Fibroblast of skin of left biceps (primary cell): ENCODE measurements around the gene SPOCK1.
"Not testable (repeated sequence)": the region's sequence is repeated elsewhere in the genome, so short reads cannot be mapped to it uniquely, and the experiment has no call there.

Experiments used
- DNase-seq, 2 experiments: peaks; one replicate each; pipeline ENCODE4 v3.0.0-alpha.2; 2013; ENCODE audit warnings: low read depth in 2 of 2

Gene SPOCK1

DNA sequence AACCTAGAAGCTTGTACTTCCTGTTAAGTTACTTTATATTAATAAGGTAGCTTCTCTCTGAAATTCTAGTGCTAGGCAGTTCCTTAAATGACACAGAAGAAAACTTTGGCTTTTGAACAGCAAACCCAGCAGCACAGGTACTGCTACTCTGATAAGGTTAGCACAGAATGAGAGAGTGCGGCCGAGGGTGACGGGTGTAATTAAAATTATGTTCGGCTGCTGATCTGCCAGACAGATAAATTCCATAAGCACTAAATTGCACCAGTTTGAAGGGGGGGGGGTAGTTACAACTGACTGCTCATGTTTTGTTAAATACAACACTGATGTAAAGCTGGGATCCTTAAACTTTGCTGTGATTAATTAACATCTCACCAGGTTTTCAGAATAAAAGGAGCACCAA, 475.1 kb downstream of the SPOCK1 start:
- no peak for DNase-seq

DNA sequence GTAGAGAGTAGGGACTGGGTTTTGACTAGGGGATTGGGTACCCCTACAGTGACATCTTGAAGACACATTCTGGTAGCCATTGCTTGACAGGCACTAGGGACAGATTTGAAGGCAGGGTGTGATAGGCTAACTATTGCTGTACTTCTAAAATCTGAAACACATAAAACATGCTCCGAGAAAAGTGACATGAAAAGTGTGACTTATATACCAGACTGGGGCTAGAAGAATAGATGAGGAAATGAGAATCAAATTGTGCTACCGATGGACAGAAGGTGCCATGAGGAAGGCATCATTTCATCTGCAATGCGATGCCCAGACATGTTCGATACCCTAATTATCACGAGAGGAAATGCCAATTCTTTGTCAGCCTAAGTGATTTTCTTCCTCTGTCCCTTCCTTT, 475.8 kb downstream of the SPOCK1 start:
- no peak for DNase-seq

DNA sequence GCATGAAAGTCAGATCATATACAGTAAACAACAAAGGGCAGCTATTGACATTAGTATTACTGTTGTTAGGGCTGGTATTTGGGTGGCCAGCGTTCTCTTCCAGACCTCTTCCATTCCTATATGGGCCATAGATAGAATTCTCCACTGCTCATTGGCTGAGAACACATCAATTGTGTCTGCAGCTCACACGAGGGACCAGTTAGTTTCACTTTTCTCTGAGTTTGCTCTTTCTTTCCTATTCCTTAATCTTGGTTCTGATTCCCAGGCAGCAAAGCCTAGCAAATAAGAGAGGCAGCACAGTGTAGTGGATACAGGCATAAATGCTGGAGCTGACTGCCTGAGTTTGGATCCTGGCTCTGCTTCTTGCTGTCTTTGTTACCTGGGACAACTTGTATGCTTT, 476.4 kb downstream of the SPOCK1 start:
- DNase-seq = no peak

DNA sequence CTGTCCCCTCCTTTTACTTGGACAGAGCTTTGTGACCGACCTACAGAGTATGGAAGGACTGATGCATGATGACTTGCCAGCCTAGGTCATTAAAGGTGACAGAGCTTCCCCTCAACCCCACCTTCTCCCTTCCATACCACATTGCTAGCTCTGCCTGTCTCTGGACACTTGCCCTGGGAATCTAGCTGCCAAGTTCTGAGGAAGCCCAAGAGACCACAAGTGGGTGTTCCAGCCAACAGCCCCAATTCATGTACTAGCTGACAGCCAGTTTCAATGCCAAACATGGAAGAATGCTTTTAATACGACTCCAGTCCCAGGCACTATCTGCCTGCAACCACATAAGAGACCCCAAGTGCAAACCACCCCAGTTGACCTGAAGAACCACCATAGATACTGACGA, 477.1 kb downstream of the SPOCK1 start:
- no peak for DNase-seq

DNA sequence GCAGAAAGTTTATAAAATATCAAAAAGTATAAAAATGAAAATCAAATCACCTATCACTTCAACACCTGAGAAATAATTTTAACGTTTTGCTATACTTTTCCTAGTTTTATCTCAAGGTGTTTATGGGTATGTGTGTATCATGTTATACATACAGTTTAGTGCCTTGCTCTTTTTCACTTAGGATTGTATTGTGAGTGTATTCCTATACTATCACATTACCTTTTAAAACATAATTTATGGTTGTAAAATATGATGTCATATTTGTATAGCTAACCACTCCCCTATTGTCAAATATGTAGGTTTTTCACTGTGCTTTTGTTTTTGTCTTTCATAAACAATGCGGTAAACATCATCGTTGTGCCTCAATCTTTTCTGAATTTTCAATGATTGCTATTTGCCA, 479.9 kb downstream of the SPOCK1 start:
- no peak for DNase-seq

DNA sequence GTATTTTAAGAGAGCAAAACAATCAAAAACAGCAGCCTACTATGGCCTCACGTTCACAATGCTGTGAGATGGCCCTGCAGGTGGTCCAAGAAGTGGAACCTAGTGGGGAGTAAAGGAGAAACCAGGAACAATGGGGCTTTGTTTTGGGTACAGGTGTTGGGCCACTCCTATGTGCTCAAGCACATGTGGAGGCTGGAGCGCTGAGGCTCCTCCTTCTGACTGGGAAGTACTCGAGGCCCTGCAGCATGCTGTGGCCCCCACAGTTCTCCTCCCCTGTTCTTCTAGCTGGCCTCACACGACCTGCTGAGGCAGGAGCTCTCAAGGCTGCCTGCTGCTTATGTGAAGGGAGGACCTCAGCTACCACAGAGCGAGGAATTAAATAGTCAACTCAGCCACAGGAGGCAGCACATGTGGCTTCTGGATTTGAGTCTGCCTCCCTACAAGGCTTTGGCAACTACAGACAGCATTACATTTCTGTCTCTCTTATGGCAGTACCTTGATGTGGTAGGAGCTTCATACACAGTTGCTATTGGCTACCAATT, 482.3 kb downstream of the SPOCK1 start:
- no peak for DNase-seq

DNA sequence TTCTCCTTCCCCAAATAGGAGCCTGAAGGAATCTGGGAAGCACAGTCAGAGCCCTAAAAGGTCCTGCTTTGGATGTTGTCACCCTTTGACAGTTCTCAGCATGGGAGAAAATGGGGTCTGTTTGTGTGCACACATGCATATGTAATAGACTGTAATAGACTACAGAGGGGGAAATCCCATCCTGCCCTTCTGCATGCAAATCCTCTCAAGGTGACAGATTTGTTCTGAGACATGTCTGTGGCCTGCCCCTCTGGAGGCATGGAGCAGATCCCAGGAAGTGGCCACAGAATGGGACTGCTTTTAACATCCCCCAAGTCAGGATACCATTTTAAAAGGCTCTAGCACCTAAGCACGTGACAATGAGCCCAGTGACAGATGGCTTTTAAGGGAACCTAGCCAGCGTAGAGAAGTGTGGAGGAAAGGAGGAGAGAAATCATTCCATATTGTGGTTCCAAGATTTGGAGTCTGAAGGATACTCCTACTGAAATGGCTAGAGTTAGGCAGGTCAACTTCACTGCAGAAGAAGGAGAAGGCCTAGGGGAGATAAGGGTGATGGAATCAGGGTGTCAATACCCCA, 483.5 kb downstream of the SPOCK1 start:
- no peak for DNase-seq

DNA sequence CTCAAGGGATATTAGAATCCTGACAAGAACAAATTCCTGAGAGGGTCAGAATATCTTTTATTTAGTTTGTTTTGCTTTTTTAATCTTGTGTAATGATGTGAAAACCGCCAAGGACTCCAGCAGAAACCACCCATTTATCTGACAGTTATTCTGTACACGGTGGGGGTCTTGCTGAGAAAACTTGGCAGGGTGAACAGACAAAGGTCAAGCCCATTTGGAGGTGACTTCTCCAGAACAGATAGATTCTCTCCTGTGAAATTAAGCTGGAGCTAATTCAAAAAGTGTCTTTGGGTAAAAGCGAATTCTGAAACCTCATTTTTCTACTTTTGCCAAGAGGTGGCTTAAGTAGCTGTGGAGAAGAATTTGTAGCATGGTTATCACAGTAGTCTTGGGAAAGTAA, 484.4 kb downstream of the SPOCK1 start:
- no peak for DNase-seq

DNA sequence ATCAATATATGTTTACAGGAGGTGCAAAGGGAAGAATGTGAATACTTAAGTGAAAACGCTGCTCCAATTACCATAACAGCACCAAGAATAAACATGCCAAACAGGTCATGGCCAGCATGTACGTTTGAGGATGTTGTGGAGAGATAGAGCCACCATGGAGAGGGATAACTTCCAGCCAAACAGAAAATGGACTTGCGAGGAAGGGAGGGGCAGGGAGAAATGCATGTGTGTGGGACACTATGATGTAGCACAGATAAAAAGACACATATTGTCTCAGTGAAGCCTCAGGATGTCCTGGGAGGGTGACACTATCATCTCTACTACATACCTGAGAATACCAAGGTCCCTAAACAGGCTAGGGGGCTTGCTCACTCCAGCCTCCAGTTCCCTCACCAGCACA, 488.9 kb downstream of the SPOCK1 start:
- DNase-seq = no peak

DNA sequence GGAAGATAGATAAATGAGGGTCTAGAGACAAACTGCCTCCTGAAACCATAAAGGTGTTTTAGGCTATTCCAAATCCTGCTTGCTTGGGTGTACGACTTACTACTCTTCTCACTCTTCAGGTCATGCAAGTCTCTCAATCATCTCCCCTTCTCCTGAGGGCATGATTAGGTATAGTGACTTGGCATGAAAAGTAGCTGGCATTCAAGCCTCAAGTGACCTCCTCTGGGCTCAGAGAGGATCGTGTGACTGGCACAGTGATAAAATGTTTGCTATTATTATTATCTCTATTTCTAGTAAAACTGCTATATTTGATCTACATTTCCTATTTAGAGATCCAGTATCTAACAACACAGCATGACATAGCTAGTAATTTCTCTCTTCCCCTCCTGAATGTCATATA, 494.8 kb downstream of the SPOCK1 start:
- DNase-seq = no peak

DNA sequence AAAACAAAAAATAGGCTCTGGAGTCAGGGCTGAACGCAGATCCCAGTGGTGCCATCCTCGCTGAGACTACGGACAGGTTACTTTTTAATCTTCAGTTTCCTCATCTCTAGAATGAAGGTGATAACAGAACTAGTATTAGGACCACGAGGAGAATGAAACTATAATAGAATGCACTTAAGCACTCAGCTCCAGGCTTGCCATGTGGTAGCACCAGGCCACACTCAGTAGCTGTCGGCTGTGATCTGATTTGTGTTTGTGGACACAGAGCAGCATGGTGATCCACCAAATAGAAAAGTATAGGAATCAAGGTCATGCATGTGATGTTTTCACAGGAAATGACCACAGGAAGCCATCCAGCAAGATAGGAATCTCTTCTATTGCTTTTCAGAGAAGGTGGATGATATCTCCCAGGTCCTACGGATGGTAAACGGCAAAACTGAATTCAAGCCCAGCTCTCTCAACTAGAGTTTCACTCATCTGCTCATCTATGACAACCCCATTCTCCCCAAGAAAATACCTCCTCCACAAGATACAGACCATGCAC, 498.0 kb downstream of the SPOCK1 start:
- DNase-seq = no peak

DNA sequence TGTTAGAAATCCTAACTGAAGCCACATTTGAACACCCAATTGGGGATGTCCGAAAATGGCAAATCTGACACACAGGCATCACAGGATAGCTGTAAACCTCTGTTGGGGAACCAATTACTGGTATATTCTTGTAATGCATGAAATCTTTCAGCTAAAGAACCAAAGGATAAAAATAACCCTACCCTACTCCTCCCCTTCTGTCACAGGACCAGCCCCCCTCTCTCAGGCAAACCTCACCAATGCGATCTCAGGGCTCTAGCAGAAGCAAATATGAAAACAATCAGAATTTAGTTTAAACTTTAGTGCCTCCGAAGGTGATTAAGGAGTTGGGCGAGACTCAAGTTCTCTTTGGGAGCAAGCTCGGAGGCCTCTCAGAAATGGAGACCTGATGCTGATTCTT, 499.3 kb downstream of the SPOCK1 start:
- DNase-seq = no peak

DNA sequence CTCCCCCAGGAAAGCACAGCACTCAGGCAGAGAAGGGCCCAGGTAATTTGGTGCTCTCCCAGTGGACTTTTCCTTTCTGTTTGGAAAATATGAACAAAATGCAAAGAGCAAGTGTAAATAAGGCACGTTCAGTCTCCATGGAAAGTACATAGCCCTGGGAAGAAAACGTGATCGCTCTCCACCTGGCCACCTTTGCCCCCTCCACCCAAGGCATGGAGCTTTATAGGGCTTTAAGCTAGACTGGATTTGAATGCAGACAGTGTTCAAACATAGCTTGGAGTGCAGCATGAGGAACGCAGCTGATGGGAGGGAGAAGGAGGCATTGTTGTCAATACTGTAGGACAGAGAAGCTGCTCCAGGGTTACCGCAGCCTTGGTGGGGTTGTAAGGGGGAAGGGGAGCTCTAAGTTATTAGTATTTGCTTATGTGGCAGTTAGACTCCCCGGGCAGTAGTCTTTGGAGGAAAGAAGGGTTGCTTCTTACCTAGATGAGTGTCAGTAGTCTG, 500.2 kb downstream of the SPOCK1 start:
- no peak for DNase-seq

DNA sequence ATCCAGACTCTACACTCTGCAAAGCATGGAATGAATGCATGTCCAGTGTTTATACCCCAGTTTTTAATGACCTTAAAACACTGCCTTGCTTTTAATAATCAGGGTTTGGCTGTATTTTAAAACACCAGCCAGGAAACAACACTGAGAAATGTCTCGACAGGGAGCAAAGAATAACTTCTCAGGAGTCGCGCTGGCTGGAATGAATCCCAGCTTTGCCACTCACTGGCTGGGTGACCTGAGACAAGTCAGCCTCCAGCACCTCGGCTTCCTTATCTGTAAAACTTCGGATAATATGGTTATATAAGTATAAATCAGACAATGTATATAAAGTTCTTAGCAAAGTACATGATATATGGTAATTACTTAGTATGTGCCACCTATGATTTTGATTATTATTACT, 505.0 kb downstream of the SPOCK1 start:
- DNase-seq = no peak

DNA sequence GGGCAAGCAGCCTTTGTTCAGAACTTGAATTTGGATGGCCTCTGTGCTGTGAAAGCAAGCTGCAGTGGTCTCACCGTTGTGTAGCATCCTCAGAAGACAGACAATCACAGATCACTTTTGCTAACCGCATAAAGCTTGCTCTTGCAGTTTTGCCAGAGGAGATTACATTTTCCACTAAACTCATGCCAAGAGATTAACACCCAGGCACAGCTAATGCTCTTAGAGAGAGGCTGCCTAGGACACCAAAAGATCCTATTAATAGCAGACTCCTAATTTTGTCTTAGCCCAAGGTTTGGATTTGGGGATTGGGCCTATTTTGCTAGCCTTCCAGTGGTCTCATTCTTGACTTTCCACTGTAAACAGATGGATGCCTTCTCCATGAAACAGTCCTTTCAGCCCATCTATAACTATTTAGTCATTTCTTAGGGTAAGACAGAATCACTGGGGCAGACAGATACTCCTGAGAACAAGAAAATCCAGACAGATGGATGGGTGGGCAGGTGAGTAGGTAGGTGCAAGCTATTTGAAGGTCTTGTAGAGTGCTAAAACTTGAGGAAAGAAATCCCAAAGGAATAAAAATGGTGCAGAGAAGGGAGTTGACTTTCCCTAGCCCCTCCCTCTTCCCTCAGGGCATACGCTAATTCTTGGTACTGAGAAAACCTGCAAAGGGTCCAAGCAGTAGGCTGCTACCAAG, 506.2 kb downstream of the SPOCK1 start:
- no peak for DNase-seq

DNA sequence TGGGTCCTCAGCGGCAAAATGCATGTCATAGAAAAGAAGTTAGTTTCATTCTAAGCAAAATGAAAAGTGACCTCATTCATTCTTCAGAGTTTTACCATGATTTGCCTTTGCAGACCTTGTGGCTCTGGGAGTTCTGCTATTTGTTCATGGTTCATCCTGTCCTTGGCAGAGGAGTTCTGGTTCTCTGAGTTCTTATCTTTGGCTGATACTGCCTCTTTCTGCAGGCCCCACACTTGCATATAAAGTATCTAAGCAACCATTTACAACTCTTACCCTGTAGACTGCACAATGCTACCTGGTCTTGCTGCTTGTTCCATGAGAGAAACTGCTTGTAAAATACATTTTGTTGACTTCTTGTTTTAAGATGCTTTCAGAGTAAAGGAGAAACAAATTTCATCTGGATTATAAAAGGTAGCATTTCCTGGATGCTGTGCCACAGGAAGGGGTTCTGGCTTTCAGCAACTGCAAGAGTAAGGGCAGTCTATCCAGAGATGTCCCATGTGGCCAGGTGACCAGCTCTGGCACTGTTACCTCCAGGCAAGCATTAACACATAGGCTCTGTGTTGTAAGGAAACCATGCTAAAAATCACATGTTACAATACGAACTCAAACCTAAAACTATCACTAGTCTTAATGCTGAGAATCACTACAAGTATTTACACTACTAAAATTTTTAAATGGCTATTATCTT, 513.2 kb downstream of the SPOCK1 start:
- no peak for DNase-seq

DNA sequence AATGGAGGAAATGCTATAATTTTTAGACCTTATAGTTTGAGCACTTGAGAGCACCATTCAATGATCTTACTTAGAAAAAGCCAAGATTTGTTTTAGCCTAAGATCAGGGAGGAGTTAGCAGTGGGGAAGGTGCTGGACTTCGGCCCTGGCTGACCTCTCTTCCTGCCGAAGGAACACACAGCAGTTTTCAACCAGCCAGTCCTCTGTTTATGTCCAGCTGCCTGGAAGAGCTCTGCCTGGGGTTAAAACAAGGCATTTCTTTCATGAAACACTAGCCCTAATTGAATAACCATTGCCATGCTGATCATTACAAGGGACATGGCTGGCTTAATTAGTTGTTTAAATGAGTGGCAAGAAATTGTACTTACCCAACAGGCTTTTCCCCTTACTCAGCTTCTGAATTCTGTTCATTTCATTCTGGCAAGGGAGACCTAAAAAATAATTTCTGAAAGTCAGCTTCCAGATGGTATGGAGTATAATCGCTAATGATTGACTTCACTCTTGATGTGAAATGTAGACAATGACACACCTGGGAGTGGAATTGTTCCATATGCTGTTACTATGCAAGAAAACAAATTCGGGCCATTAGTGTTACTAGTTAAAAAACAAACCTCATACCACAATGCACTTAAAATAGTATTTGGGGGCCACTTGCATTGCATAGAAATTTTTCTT, 514.2 kb downstream of the SPOCK1 start:
- no peak for DNase-seq

DNA sequence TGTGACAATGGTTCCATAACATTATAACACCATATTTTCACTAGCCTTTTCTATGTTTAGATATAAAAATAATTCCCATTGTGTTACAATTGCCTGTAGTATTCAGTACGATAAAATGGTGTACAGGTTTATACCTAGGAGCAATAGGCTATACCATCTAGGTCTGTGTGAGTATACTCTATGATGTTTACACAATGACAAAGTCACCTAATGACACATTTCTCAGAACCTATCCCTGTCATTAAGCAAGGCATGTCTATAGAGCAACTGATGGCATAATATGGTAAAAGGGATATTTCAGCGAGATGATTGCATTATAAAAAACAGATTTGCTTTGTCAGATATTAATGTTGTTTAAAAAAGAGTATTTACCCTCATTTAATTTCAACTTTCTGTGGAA, 517.2 kb downstream of the SPOCK1 start:
- DNase-seq = no peak

DNA sequence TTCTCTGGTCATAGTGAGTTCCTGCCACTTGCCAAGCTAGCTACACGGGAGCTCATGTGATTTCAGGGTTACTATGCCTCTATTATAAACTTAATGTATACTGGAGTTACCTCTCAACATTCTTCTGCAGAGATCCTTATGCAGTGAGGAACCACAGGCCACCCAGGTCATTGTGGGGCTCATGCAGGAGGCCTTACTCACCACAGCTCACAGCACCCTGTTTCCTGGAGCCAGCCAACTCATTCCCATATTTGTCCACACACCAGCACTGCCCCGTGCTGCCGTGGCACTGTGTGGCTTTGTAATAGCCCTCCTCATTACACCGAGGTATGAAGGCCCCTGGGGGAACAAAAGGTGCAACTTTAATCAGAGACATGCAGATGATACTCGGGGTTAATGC, 520.0 kb downstream of the SPOCK1 start:
- DNase-seq = no peak

DNA sequence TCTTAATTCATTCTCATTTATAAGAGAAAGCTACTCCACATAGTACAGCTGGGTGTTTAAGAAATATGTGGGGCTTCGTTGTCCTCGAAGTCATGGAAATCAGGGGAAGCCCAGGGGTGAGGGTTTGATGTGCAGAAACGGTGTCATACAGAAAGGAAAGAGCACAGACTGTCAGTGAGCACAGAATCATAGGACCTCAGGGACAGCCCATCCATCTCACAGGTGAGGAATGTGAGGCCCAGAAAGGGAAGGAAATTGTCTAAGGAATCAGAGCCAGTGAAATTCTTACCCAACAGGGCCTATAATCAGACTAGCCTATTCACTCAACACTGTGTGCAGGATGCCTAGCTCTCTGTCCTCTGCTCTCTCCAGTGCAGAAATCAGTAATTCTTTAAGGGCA, 535.6 kb downstream of the SPOCK1 start:
- DNase-seq = no peak

DNA sequence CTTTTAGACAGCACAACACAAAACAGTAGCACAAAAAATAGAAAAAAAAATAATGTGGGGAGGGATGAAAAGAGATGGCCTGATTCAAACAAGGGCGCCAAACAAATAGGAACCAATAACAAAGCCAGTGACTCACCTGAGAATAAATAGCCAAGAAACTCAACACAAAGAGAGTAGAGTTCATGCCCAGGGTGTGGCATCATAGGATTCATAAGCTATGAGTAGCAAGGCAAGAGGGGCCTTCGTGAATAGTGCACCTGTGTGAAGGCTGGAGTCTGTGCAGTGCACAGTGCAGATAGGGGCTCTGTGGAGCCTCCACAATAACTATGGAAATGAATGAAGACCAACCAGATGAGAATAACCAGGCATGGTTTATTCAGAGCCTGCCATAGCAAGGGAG, 541.7 kb downstream of the SPOCK1 start:
- no peak for DNase-seq

DNA sequence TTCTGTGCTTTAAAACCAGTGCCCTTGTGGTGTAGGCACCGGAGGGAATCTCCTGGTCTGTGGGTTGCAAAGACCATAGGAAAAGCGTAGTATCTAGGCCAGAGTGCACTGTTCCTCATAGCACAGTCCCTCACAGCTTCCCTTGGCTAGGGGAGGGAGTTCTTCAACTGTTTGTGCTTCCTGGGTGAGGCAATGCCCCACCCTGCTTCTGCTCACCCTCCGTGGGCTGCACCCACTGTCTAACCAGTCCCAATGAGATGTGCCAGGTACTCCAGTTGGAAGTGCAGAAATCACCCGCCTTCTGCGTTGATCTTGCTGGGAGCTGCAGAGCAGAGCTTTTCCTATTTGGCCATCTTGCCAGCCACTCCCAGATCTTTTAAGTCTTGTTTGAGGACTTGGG, 545.0 kb downstream of the SPOCK1 start:
- DNase-seq = not testable (repeated sequence)
